CD4-positive, alpha-beta T cell treated with Interleukin-2 at 100 ng/mL for 4 hours (primary cell): ENCODE measurements around the gene LCE1F.

Experiments used
- DNase-seq: peaks from one replicate; pipeline ENCODE4 v3.0.0-alpha.2; 2020; ENCODE audit warnings: low spot score

Gene LCE1F

GRCh38 chr1:152774875-152775274 is at the start of gene LCE1F:
Gene LCE1F (plus strand): TSS chr1:152775140. CDS start chr1:152776372, 1,232 bp downstream.
- no peak for DNase-seq

- DNase-seq, result no peak
Observed at GRCh38 chr1:152725261-152725660, 49.7 kb upstream of the LCE1F start.

GRCh38 chr1:152728986-152729385 is 46.0 kb upstream of the LCE1F start:
- DNase-seq, result no peak

- DNase-seq, result no peak
Observed at GRCh38 chr1:152735648-152736047, 39.3 kb upstream of the LCE1F start.

- DNase-seq, result no peak
Observed at GRCh38 chr1:152737997-152738396, 36.9 kb upstream of the LCE1F start.

GRCh38 chr1:152739841-152740240 is 35.1 kb upstream of the LCE1F start:
- DNase-seq, result no peak

- DNase-seq, result no peak
Observed at GRCh38 chr1:152741656-152742055, 33.3 kb upstream of the LCE1F start.

GRCh38 chr1:152743371-152744145 is 31.4 kb upstream of the LCE1F start:
- DNase-seq, result no peak

GRCh38 chr1:152745289-152745704 is 29.6 kb upstream of the LCE1F start:
- no peak for DNase-seq

GRCh38 chr1:152745765-152746444 is 29.0 kb upstream of the LCE1F start:
- no peak for DNase-seq

- DNase-seq, result no peak
Observed at GRCh38 chr1:152747831-152748230, 27.1 kb upstream of the LCE1F start.

GRCh38 chr1:152752225-152752624 is 22.7 kb upstream of the LCE1F start:
- DNase-seq, result no peak

GRCh38 chr1:152753586-152753985 is 21.4 kb upstream of the LCE1F start:
- DNase-seq, result no peak

GRCh38 chr1:152756872-152757271 is 18.1 kb upstream of the LCE1F start:
- DNase-seq, result no peak

- no peak for DNase-seq
Observed at GRCh38 chr1:152757747-152758146, 17.2 kb upstream of the LCE1F start, which contains the start of gene KPRP. Gene KPRP (plus strand): TSS chr1:152758025. CDS start chr1:152759589, 1,564 bp downstream.

GRCh38 chr1:152758636-152759035 is 16.3 kb upstream of the LCE1F start:
- DNase-seq, result no peak

GRCh38 chr1:152759453-152760173 is 15.3 kb upstream of the LCE1F start:
- DNase-seq, result no peak

GRCh38 chr1:152760551-152761190 is 14.3 kb upstream of the LCE1F start:
- no peak for DNase-seq

- no peak for DNase-seq
Observed at GRCh38 chr1:152761609-152762213, 13.2 kb upstream of the LCE1F start.

GRCh38 chr1:152768847-152769533 is 6.0 kb upstream of the LCE1F start:
- no peak for DNase-seq

- DNase-seq, result no peak
Observed at GRCh38 chr1:152770411-152770810, 4.5 kb upstream of the LCE1F start.
